ENCODE data around the gene MYO15A.

The MYO15A gene

DNA sequence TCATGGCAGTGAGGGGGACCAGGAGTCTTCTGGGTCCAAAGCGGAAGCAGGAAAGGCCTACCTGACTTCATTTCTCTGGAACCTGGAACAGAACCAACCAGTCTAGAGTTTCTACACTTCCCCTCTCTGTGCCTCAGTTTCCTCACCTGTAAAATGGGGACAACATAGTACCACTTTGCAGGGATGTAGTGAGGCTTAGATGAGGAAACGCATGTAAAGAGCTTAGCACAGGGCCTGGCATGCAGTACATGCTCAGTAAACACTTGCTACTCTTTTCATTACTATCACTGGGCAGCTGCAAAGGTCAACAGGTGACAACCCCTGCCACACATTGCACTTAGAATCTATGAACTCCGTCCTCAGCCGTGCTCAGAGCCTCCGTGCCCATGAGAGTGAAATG, 24.2 kb downstream of the MYO15A start:
- no peak for DNase-seq

DNA sequence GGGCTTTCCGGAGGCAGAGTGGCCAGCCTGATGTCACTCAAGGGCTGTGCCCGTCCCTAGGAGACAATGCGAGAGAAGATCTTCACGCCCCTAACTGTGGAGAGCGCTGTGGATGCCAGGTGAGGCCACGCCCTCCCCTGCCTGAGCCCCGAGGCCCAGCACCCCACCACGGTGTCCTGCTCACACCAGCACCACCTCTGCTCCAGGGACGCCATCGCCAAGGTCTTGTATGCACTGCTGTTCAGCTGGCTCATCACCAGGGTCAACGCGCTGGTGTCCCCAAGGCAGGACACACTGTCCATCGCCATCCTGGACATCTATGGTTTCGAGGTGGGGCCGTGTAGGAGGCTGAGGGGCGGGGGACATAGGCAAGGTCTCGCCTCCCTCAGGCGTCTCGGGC, 27.8 kb downstream of the MYO15A start:
- no peak for DNase-seq

GRCh38 chr17:18138065-18138749, 29.7 kb downstream of the MYO15A start:
- no peak for DNase-seq

DNA sequence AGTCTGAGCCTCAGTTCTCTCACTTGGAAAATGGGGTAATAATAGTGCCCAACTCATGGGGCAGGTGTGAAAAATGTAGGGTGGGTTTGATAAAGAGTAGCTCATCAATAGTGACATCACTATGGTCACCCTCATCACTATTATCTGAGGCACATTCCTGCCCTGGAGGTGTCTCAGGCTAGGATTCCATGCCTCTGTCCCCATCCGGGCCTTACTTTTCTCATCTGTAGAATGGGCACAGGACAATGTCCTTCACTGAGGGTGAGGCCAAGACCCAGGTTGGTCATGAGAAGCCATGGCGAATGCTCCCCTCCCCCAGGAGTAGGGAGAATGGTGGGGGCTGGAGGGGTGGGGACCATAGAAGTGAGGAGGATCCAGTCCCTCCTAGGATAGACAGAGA, 30.5 kb downstream of the MYO15A start:
- no peak for DNase-seq

DNA sequence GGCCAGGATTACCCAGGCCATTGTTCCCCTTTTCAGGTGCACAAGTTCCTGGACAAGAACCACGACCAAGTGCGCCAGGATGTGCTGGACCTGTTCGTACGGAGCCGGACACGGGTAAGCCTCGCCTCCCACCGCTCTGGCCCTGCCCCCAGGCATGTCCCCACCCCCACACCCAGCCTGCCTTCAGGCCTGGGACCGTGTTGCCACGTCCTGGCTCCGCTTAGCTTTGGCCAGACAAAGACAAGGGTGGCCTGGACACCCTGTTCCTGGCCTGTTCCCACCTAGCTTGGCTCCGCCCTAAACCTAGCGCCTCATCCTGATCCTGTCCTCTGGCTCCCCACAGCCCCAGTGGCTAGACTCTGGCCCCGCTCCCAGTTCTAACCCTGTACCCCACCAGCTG, 30.9 kb downstream of the MYO15A start:
- DNase-seq = no peak

GRCh38 chr17:18139949-18140348, 31.4 kb downstream of the MYO15A start:
- DNase-seq = no peak

DNA sequence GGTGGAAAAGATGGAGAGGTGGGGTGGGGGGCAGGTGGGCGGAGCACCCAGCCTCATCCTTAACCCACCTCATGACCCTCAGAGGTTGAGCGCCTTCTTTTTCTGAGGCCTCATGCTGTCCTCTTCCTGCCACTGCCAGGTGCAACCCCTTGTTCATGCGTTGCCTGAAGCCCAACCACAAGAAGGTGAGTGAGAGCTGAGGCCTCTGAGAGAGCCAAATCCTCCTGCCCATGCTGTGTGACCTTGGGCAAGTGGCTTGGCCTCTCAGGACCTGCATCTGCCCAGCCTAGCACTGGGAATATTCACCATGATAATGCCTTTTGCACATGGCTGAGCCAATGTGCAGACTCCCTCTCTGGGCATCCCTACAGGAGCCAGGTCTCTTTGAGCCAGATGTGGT, 32.1 kb downstream of the MYO15A start:
- DNase-seq = no peak

DNA sequence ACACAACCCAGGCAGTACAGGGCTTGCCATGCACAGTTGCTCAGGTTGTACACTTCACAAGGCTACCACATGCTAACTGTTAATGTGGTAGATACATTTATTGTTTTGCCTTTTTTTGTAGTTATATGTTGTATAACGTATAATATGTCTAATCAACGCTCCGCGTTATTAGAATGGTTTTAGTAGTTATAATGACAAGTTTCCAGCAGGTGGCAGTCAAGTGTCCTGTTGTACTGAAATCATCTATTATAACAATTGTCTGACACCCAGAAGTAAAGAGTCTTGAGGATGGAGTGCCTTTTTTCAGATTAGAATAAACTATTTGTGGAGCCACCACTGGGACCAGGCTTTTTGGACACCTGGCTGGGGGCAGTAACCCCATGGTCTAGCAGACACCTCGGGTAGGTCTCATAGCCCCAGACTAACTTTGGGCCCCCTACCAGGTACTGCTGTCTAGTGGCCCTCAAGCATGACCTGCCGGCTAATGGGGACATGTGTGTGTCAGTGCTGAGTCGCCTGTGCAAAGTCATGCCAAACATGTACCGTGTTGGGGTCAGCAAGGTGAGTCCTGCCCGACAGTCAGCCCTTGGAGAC, 32.8 kb downstream of the MYO15A start:
- DNase-seq = no peak

DNA sequence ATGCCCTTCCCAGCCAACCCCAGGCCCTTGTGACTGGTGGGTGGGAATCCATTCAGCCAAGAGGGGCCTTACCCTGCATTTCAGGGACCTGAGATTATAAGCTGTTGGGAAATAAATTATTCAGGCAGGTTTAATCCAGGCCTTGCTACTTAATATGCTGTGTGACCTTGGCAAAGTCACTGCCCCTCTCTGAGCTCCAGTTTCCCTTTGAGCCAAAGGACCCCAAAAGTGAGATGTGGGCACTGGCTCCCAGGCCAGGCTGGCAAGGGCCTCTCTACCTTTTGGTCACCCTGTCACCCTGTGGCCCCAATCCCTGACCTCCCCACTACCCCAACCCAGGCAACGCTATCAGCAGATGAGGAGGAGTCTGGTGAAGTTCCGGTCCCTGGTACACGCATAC, 33.9 kb downstream of the MYO15A start:
- no peak for DNase-seq

GRCh38 chr17:18143044-18143936, 34.7 kb downstream of the MYO15A start:
- no peak for DNase-seq

GRCh38 chr17:18144261-18144660, 35.7 kb downstream of the MYO15A start:
- no peak for DNase-seq

DNA sequence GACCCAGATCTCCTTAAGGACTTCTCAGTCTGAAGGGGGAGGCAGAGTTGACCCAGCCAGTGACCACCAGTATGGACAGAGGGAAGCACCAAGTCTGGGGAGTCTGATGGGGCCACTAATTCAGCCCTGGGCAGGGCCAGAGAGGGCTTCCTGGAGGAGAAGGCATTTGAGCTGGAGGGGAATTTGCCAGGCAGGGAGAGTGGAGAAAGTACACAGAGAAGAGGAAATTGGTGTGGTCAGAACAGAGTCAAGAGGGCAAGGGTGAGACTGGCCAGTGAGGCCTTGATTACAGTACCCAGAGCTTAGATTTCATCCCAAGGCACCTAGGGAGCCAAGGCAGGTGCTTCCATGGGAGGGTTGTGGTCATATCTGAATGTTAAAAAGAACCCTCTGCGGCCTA, 36.3 kb downstream of the MYO15A start:
- DNase-seq = no peak

DNA sequence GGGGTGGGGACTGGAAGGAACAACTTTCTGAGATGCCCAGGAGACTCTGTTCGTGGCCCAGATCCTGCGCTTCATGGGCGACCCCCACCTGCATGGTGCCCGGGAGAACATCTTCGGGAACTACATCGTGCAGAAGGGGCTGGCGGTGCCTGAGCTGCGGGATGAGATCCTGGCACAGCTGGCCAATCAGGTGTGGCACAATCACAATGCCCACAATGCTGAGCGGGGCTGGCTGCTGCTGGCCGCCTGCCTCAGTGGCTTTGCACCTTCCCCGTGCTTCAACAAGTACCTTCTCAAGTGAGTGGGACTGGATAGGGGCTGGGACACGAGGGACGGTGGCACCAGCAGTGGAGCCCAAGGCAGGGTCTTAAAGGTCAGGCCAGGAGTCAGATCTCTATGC, 37.3 kb downstream of the MYO15A start:
- DNase-seq = no peak

DNA sequence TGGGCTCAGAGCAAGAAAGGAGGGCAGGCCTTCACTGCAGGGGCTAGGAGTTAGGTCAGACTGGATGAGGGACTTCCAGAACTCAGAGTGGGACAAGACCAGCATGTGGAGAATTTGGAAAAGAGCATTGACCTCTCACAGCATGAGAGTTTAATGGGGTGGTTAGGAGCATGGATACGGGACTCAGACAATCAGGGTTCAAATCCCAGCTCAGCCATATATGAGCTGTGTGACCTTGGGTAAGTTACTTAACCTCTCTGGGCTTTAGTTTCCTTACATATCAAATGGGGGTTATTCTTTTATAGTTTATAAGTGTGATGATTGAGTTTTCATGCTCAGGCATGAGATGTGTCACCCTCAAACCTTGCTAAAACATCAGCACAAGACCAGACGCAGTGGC, 37.7 kb downstream of the MYO15A start:
- DNase-seq = no peak

GRCh38 chr17:18146980-18147379, 38.4 kb downstream of the MYO15A start:
- DNase-seq = no peak

DNA sequence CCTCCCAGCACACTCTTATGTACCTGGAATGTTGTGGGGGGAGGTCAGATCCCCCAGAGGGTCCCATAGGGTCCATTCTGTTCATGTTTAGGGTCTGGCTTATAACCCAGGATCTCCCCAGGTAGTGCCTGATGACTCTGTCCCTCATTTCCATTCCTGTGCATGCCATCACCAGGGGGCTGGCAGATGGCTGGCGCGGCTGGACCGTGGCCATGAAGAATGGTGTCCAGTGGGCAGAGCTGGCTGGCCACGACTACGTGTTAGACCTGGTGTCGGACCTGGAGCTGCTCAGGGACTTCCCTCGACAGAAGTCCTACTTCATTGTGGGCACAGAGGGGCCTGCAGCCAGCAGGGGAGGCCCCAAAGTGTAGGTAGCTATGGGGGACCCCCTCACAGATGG, 40.0 kb downstream of the MYO15A start:
- no peak for DNase-seq

- no peak for DNase-seq
These were observed 42.7 kb downstream of the MYO15A start for GRCh38 chr17:18151290-18151689.

- no peak for DNase-seq
These were observed 46.6 kb downstream of the MYO15A start for GRCh38 chr17:18155179-18155578.

GRCh38 chr17:18156171-18156975, 47.8 kb downstream of the MYO15A start:
- DNase-seq = no peak

- no peak for DNase-seq
These were observed 48.4 kb downstream of the MYO15A start for GRCh38 chr17:18156976-18157280.

DNA sequence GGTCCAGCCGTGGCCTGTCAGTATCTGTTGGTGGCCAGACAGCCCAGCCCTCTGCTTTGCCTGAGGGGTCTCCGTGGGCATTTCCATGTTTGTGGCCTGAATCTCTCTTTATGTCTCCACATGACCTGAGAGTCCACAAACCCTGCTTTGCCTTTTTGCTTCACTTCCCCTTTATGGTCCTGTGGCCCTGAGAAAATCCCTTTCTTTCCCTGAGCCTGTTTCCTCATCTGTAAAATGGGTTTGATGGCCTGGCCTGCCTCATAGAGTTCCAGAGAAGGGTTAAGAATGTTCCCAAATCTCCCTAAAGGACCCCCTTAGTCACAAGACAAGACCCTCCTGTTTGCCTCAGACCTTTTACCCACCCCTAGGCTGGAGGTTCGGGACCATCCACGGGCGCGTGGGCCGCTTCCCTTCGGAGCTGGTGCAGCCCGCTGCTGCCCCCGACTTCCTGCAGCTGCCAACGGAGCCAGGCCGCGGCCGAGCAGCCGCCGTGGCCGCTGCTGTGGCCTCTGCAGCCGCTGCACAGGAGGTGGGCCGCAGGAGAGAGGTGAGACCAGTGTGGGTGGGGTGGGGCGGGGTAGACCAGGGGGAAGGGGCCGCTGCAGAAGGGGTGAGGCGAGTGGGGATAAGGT, 48.9 kb downstream of the MYO15A start:
- no peak for DNase-seq

DNA sequence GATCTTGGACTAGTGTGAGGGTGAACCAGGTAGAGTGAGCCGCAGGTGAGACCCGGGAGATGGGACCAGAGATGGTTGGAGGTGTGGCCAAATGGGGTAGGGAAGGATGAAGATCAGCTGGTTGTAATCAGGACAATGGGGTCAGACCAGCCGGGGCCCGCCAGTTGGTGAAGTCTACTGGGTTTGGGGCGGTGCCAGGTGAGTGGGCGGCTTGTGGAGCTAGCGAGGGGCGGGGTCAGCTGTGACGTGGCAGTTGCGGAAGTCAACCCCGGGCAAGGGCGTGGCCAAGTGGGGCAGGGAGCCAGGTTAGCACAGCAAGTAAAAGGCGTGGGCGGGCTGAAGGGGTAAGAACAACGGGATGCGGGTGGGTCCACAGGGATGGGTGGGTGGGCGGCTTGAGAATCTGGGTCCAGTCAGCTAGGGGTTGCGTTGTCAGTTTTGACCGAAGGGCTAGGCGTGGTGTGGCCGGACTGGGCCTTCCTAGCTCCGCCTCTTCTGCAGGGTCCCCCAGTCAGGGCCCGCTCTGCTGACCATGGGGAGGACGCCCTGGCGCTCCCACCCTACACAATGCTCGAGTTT, 49.6 kb downstream of the MYO15A start:
- no peak for DNase-seq

Measured in T1000 (cell line).